Activated CD4-positive, alpha-beta T cell treated with anti-CD3 and anti-CD28 coated beads, Interleukin-2, amount 50 U/mL, for 24 hours (primary cell): Measurements from ENCODE around the gene IL17D.

ENCODE experiments used
- DNase-seq, 2 donors: peaks; one replicate each; pipeline ENCODE4 v3.0.0-alpha.2; 2020; ENCODE audit warnings: low read depth in 1 of 2, low spot score in 1 of 2

Gene IL17D

DNA sequence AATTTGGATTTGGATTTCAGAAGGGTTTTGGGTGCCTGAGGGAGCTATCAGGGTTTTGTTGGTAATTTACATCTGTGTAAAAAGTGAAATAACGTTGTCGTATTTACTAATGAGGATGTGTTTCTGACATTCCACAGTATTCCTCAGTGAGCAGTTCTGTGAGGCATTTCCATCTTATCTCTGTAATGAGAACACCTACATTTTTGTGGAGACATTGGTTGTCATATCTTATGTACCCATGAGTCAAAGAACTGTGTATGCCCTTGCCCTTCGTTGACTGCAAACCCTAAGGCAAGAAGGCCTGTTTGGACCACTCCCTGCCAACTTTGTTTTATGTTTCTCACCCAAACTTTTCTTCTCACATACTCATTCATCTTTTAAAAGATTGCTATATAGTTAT lies 14.2 kb upstream of the IL17D start:
- no peak for DNase-seq

DNA sequence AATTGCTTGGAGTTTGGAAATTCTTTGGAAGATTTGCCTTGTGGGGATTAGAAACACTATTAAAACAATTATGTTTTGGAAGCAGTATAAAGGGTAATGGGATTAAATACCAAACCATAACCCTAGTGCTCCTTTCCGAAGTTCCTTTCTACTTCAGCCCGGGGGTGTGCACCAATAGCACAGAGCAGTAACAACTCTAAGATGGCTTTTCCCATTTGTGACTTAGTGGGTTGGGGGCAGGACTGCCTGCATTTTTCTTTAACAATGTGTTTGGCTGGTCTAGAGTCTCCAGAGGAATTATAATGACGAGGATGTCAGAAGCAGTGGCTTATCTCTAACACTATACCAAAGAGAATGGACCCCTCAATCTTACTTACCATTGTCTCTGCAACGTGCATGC lies 11.9 kb upstream of the IL17D start:
- DNase-seq: no peak

DNA sequence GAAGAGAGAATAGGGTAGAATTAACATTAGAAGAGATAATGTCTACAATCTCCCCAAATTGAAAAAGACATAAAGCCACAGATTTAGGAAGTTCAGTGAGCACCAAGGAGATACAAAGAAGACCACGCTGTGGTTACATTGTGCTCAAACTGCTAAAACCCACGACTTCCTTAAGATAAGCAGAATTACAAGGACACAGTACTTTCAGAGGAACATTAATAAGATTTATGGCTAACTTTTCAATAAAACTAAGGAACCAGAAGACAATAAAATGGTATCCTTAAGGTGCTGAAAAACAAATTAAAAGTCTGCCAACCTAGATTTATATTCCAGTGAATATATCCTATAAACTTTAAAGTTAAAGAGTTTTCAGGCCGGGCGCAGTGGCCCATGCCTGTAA lies 7.4 kb upstream of the IL17D start:
- DNase-seq: no peak

DNA sequence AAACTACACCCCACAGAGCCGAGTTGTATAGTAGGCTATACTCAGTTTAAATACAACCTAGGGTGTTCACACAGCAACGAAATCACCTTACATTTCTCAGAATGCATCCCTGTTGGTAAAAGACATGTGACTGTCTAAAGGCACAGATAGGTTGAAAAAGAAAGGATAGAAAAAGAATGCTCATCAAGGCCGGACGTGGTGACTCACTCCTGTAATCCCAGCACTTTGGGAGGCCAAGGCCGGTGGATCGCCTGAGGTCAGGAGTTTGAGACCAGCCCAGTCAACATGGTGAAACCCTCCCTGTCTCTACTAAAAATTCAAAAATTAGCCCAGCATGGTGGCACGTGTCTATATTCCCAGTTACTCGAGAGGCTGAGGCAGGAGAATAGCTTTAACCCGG lies 3.8 kb upstream of the IL17D start:
- DNase-seq: no peak

DNA sequence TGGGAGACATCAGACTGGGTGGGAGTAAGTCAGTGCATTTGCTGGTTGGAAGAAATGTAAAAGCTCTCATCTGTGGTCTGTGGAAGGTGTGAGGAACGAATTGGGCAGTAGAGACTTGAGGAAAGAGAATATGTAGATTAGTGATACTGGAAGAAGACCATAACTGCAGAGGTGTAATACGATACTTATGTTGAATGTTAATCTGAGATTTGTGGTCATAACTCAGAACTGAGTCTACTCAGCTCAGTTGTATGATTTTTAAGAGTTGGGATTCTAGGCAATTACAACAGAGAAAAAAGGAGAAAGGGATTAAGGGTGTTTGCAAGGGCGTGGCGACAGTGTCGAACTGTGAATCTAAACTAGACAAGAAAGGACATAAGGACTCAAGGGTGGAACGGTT lies 3.2 kb upstream of the IL17D start:
- DNase-seq: no peak

GRCh38 chr13:20701461-20701860 lies 2.0 kb upstream of the IL17D start:
- DNase-seq: no peak

GRCh38 chr13:20702530-20702914 lies 977 bp upstream of the IL17D start:
- DNase-seq: no peak

GRCh38 chr13:20703780-20704458 lies 420 bp downstream of the IL17D start:
- peak; percentile 58 to 66 for DNase-seq

GRCh38 chr13:20704459-20705069 lies 1.1 kb downstream of the IL17D start:
- DNase-seq: no peak

DNA sequence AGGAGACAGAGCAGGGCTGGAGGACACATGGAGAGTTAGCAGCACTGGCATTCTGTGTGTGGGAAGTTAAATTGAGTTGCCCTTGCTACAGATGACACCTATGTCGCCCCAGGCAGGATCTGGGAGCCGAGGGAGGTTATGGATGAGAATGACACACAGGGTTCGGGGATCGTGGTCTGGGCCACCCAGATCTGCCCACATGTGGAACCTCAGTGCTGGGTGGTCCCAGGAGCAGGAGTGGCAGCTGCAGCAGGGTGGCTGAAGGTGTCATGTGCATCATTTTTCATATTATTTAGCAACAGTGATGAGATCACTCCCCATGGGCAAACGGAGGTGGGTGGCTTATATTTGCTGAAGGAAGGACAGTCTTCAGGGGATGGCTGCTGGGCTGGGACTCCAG lies 3.2 kb downstream of the IL17D start:
- DNase-seq: no peak

GRCh38 chr13:20708216-20708615 lies 4.7 kb downstream of the IL17D start:
- DNase-seq: no peak

DNA sequence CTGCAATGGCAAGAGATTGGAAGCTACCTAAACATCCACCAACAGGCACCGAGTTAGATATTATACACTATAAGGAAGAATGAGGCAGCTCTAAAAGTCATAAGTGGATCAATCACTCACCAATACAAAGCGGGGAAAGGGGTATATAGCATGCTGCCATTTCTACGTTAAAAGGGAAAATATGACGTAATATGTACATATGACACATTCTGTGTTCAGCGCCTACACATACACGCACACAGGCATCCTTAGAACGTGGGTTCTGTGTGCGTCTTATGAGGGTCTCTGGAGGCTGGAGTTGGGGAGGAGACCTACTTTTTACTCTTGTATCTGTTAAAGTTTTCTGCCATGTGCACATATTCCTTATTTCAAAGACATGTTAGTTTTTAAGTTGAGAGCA lies 5.9 kb downstream of the IL17D start:
- DNase-seq: no peak

DNA sequence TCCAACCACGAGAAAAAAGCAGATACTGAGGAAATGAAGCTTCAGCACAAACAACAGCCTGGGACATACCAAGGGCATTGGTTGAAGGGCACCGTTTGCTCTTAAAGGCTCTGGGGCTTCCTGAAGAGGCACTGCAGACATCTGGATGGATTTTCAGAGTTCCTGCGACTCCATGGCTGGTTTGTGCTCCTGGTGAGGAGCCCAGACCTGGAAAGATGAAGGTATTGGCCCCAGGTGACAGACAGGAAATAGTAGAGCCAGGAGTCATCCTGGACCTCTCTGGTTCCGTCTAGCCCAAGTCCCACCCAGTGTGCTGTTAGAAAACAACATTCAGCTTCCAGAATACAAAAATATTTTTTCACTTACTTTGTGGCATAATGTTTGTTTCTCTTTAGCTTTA lies 6.3 kb downstream of the IL17D start:
- DNase-seq: no peak

- DNase-seq: no peak
These were observed 8.0 kb downstream of the IL17D start for GRCh38 chr13:20711301-20712044.

GRCh38 chr13:20713014-20713376 lies 9.5 kb downstream of the IL17D start:
- DNase-seq: no peak

DNA sequence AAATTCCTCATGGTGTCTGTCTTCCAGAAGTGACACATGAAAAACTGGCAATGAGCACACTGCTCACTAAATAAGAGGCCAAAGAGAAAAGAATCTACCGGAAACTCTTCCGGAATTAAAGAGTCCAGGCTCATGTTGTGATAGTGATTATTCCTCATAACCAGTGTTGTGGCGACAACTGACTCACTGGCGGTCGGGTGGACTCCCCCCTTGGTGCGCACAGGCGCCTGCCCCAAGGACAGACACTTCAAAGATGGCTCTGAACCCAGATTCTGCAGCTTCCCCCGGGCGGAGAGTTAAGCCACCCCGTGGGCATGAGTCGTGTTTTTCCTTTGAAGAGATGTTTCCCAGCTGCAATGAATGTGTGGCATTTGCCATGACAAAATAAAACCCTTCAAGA lies 10.3 kb downstream of the IL17D start:
- DNase-seq: no peak

GRCh38 chr13:20714161-20714560 lies 10.7 kb downstream of the IL17D start:
- DNase-seq: no peak

GRCh38 chr13:20714563-20715329 lies 11.2 kb downstream of the IL17D start:
- DNase-seq: no peak

GRCh38 chr13:20715330-20715712 lies 11.8 kb downstream of the IL17D start:
- DNase-seq: no peak

GRCh38 chr13:20716951-20717350 lies 13.5 kb downstream of the IL17D start:
- DNase-seq: no peak

- DNase-seq: no peak
These were observed 14.4 kb downstream of the IL17D start for GRCh38 chr13:20717581-20718542.
